PC-3 (cell line): Measurements from ENCODE around the gene DNAJB11.

ENCODE experiments used
- EZH2 ChIP-seq: fragments of 300-600 bp; sonication (generic); IDR thresholded peaks from one replicate; pipeline ENCODE4 v1.6.1; 2017; ENCODE audit warnings: antibody characterized with exemption, mild to moderate bottlenecking, low read length; ENCODE audit not compliant: unreplicated experiment
- EZH2phosphoT487 ChIP-seq: fragments of 300-600 bp; sonication (generic); IDR thresholded peaks from 2 replicates; pipeline ENCODE4 v1.6.1; 2018; ENCODE audit warnings: mild to moderate bottlenecking, antibody characterized with exemption, low read length, borderline replicate concordance
- TF ChIP-seq, protein P1 (sequence below): fragments of 300-600 bp; sonication (generic); conservative IDR thresholded peaks from 2 replicates; pipeline ENCODE4 v1.5.1; 2017; ENCODE audit warnings: antibody characterized with exemption, low read depth, mild to moderate bottlenecking, low read length

DNA sequence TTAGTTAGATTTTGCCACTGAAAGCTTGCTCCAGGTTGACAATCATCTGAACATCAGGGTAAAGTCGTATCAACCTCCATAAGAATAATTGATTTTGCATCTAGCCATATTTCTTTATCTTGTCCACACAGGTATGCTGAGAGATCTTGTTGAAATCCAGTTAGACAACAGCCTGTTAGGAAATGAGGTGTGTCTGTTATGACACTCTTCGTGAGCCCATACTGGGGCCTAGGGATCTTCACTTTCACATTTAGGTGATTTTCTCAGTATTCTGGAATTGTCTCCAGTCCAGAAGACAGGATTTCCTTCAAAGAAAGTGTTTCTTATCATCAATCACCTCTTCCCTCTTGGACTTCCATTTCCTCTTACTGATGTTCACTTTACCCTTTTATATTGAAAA, 18.1 kb downstream of the DNAJB11 start:
- TF ChIP-seq, protein P1, sequence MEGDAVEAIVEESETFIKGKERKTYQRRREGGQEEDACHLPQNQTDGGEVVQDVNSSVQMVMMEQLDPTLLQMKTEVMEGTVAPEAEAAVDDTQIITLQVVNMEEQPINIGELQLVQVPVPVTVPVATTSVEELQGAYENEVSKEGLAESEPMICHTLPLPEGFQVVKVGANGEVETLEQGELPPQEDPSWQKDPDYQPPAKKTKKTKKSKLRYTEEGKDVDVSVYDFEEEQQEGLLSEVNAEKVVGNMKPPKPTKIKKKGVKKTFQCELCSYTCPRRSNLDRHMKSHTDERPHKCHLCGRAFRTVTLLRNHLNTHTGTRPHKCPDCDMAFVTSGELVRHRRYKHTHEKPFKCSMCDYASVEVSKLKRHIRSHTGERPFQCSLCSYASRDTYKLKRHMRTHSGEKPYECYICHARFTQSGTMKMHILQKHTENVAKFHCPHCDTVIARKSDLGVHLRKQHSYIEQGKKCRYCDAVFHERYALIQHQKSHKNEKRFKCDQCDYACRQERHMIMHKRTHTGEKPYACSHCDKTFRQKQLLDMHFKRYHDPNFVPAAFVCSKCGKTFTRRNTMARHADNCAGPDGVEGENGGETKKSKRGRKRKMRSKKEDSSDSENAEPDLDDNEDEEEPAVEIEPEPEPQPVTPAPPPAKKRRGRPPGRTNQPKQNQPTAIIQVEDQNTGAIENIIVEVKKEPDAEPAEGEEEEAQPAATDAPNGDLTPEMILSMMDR = no peak
- TF ChIP-seq EZH2 = no peak
- TF ChIP-seq EZH2phosphoT487 = no peak
